Activated T-cell treated with anti-CD3 and anti-CD28 coated beads, Interleukin-2, amount 50 U/mL, for 72 hours (primary cell): Measurements from ENCODE around the gene FGF3. TPM values are rescaled to one million over a fixed set of nuclear protein-coding genes. Genes with fewer than 3 reads are reported as not detected.

ENCODE experiments used
- ATAC-seq, 2 donors: fragments of 150-1000 bp; cut with Tn5 transposase; replicated peaks in 1 of 2; 2 replicates each; pipeline ENCODE4 v1.10.0; 2021; ENCODE audit warnings: moderate library complexity in 2 of 2, mild to moderate bottlenecking in 1 of 2
- DNase-seq, 2 donors: peaks; one replicate each; pipeline ENCODE4 v3.0.0; 2021 to 2022; ENCODE audit warnings: mixed read lengths in 1 of 2
- H3K27ac Mint-ChIP-seq: one replicate; pipeline ENCODE4 v1.8.0; 2022; ENCODE audit warnings: mild to moderate bottlenecking, moderate library complexity, mixed read lengths
- H3K27me3 Mint-ChIP-seq: one replicate; pipeline ENCODE4 v1.8.0; 2022; ENCODE audit warnings: low read depth, mixed read lengths
- H3K36me3 Mint-ChIP-seq, 2 donors: one replicate each; pipeline ENCODE4 v1.8.0; 2022; ENCODE audit warnings: mixed read lengths in 2 of 2, mild to moderate bottlenecking in 1 of 2; ENCODE audit not compliant: insufficient read depth in 2 of 2
- H3K4me1 Mint-ChIP-seq: one replicate; pipeline ENCODE4 v1.8.0; 2022; ENCODE audit warnings: low read depth, mixed read lengths
- H3K4me3 Mint-ChIP-seq, 2 donors: one replicate each; pipeline ENCODE4 v1.8.0; 2022; ENCODE audit warnings: mild to moderate bottlenecking in 2 of 2, mixed read lengths in 2 of 2, moderate library complexity in 2 of 2
- H3K9me3 Mint-ChIP-seq, 2 donors: one replicate each; pipeline ENCODE4 v1.8.0; 2022; ENCODE audit warnings: mixed read lengths in 2 of 2
- total RNA-seq, 2 donors: library from RNA; stranded (reverse); gene quantifications; one replicate each; pipeline ENCODE4 v1.2.3, GENCODE V29; 2022

The FGF3 gene
- total RNA-seq, 2 donors from 2014 or later: not detected

DNA sequence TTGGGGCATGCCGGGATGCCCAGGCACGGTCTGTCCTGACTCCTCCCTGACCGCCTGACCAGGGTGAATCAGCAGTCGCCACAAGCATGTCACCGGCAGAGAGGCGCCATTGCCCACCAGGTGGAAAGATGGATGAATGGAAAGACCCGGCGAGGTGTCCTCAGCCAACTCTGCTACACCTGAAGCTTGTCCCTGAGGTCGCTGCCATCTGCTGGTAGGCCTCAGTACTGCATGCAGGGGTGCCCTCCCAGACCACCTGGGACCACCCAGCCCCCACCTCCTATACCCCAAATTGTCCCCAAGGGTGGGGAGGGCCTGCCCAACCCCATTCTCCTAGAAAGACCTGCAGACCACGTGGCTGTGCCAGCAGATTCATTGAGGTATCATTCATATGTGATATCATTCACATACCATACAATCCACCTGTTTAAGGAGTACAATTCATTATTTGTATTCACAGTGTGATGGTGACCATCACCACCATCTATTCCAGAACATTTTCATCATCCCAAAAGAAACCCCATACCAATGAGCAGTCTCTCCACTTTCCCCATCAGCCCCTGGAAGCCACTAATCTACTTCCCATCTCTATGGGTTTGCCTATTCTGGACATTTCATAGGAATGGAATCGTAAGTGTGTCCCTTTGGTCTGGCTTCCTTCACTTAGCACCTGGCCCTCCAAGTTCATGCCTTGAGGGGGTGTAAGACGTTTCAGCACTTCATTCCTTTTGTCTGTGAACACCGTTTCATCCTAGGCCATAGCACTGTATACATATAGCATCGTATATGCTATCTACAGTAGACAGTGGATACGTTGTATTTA is 17.5 kb downstream of the FGF3 start:
- H3K27me3 Mint-ChIP-seq: no peaks in the 10 kb centered on the region

DNA sequence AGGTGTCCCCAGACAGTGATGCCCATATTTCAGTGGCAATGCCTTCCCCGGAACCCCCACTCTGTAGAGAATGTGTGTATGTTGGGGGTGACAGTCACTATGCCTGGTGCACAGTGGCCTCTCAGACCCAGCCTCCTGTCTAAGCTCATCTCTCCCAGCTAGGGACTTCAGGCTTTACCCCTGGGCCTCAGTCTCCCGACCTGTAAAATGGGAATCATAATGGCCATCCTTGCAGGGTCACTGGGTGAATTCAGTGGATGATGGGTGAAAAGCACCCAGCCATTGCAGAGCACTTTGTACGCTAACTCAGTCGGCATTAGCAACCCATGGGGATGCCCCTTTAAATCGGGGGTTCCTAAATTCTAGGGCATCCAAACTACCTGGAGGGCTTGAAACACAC is 18.9 kb downstream of the FGF3 start:
- H3K9me3 Mint-ChIP-seq: no peaks in the 10 kb centered on the region
- ATAC-seq: no peak
- no peak overlapping the region for H3K4me3 Mint-ChIP-seq
- no peaks in the 10 kb centered on the region for H3K4me1 Mint-ChIP-seq
- no peak for DNase-seq
- no peak overlapping the region for H3K27ac Mint-ChIP-seq
- H3K36me3 Mint-ChIP-seq: no peaks in the 10 kb centered on the region
- H3K27me3 Mint-ChIP-seq: no peaks in the 10 kb centered on the region

More for the DNA sequence above, 17.5 kb downstream of the FGF3 start:
- H3K36me3 Mint-ChIP-seq: no peaks in the 10 kb centered on the region
- no peak for ATAC-seq
- no peaks in the 10 kb centered on the region for H3K9me3 Mint-ChIP-seq
- peak; percentile 44 to 45 for DNase-seq
- H3K4me3 Mint-ChIP-seq: no peak overlapping the region
- H3K27ac Mint-ChIP-seq: no peak overlapping the region
- no peaks in the 10 kb centered on the region for H3K4me1 Mint-ChIP-seq

DNA sequence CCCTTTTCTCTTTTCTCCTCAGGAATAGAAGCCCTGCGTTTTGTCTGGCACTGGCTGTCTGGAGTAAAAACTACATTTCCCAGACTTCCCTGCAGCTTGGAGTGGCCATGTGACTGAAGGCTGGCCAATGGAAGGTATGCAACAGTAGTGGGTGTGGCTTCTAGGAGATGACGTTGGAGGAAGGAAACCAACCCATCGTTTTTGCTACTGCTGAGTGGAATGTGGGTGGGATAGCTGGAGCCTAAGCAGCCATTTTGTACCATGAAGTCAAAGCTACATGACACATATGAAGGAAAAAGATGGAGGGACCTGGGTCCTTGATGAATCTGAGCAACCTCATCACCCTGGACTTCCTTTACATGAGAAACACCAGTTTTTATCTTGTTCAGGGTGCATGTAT is 19.6 kb downstream of the FGF3 start:
- no peak for DNase-seq
- no peak for ATAC-seq
- H3K27ac Mint-ChIP-seq: no peak overlapping the region
- no peaks in the 10 kb centered on the region for H3K9me3 Mint-ChIP-seq
- H3K4me3 Mint-ChIP-seq: no peak overlapping the region
- H3K27me3 Mint-ChIP-seq: no peaks in the 10 kb centered on the region
- H3K4me1 Mint-ChIP-seq: no peaks in the 10 kb centered on the region
- no peaks in the 10 kb centered on the region for H3K36me3 Mint-ChIP-seq

DNA sequence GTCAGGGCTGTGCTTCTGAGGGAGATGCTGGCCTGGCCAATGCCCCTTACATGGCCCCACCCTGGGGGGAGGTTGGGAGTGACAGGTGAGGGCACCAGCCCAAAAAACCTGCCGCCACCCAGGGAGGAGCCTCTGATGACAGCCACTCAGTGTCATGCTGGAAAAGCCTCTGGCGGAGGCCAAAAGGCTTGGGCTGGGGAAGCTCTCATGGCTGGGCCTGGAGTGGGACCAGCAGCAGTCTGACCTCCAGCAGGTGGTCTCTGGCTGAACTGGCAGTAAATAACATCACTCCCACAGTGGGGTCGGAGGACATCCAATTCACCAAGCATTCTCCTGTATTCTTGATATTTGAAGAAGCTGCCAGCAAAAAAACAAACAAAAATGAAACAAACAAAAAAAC is 20.1 kb downstream of the FGF3 start:
- no peak overlapping the region for H3K4me3 Mint-ChIP-seq
- DNase-seq (no peak), ATAC-seq (no peak)
- H3K36me3 Mint-ChIP-seq: no peaks in the 10 kb centered on the region
- H3K9me3 Mint-ChIP-seq: no peaks in the 10 kb centered on the region
- H3K27me3 Mint-ChIP-seq: no peaks in the 10 kb centered on the region
- H3K4me1 Mint-ChIP-seq: no peaks in the 10 kb centered on the region
- H3K27ac Mint-ChIP-seq: no peak overlapping the region

DNA sequence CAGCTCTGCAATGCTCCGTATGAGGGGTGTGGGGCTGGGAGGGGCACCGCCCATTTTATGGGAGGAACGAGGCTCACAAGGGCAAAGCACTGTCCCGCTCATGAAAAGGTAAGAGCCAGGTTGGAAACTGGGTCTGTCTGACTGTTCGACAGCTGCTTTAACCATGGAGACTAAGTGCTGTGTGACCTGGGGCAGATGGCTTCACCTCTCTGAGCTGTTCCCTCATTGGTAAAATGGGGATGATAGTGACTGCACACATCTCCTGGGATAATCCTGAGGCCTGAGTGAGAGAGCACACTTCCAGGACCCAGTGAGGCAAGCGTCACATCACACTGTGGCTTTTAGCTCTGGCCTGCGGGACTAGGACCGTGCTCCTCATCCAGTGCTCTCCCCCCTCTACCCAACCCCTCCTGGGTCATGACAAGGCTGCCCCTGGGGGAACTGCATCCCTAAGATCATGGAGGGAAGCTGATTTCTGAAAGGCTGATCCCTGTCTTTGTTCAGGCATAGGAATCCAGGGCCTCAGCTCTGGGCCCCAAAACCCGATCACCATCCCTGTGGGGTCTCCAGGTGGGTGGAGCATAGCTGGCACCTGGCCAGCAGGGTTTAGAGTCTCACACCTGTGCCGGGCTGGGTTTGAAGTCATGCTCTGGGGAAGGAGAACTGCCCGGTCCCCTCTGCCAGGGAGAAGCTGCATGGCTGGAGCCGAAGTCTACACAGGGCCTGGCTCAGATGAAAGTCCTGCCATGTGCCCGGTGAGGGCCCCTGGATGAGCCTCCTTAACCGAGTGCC is 21.3 kb downstream of the FGF3 start:
- no peaks in the 10 kb centered on the region for H3K4me1 Mint-ChIP-seq
- ATAC-seq: no peak
- H3K27ac Mint-ChIP-seq: no peak overlapping the region
- H3K27me3 Mint-ChIP-seq: no peaks in the 10 kb centered on the region
- DNase-seq: no peak
- H3K36me3 Mint-ChIP-seq: no peaks in the 10 kb centered on the region
- H3K9me3 Mint-ChIP-seq: no peaks in the 10 kb centered on the region
- no peak overlapping the region for H3K4me3 Mint-ChIP-seq

DNA sequence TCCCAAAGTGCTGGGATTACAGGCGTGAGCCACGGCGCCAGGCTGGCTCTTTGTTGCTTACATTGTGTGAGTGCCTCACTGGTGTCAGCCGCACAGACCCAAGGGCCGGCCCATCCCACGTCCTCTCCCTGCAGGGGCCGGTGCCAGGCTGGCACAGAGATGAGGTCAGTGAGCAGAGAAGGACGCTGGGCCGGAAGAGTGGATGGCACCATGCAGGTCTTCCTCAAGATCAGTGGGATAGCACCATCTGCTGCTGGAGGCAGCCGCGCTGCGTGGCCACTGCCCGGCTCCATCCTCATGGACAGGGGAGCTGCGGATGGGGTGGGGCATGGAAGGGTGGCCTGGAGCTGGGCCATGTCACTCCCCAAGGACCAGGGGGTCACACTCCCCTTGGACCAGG is 22.1 kb downstream of the FGF3 start:
- Mint-ChIP-seq H3K27ac (no peak overlapping the region), H3K27me3 (no peaks in the 10 kb centered on the region), H3K4me3 (no peak overlapping the region), H3K4me1 (no peaks in the 10 kb centered on the region), H3K9me3 (no peaks in the 10 kb centered on the region), H3K36me3 (no peaks in the 10 kb centered on the region)
- ATAC-seq (no peak), DNase-seq (no peak)

DNA sequence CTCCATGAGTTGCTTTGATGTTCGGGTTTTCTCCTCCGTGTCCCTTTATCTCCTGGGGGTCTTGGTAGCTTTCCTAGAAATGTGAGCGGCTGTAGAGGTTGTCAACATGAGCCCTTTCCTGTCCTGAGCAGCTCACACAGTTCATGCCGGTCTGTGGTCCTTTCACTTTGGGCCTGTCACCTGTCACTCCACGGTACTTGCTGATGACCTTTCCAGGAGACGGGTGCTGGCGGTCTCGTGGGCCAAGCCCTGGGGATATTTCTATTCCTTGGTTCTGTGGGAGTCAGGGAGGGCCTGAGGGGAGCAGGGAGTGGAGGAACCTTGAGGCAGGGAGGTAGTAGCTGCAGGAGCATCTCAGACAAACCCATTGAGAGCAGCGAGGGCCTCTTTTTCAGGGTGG is 23.2 kb downstream of the FGF3 start:
- Mint-ChIP-seq H3K27ac (no peak overlapping the region), H3K27me3 (no peaks in the 10 kb centered on the region), H3K9me3 (no peaks in the 10 kb centered on the region), H3K4me3 (no peak overlapping the region), H3K36me3 (no peaks in the 10 kb centered on the region), H3K4me1 (no peaks in the 10 kb centered on the region)
- no peak for DNase-seq
- no peak for ATAC-seq

DNA sequence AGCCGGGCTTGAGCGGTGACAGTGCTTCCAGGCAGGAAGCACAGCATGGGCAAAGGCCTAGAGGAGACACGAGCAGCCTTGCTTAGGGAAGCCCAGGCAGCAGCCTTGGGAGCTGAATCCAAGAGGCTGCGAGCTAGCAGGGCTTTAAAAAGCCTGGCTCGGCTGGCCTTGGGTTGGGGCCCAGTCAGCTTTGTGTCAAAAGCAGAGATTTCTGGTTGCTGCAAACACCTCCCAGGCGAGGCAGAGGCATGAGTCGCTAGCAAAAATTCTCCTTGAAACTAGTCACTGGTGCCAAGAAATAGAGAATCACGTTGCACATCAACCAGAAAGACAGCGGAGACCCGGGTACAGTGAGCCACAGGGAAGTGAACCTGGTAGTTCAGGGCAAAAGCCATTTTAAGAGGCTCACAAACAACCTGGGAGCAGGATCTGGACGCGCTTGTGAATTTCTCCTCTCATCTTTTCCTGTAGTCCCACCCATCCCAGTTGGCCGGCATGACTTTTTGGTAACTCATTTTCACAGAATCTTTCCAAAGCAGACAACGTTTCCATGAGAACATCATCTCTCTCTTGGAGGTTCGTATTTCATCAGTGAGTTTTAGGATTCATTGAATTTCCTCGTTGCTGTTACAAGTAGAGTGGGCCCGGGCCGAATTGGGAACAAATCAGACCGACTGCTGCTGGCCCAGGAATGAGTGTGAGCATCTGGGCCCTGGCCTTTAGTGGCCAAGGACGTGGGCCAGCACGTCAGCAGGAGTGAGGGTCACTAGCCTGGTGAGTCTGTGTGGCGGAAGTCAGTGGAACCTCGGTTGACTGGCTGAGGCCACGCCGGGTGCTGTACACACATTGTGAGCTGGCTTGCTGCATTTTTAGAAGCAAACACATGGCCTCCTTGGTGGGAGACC is 27.7 kb downstream of the FGF3 start:
- Mint-ChIP-seq H3K9me3 (no peaks in the 10 kb centered on the region), H3K4me1 (no peaks in the 10 kb centered on the region), H3K27me3 (no peaks in the 10 kb centered on the region), H3K27ac (no peak overlapping the region), H3K36me3 (no peaks in the 10 kb centered on the region), H3K4me3 (no peak overlapping the region)
- no peak for ATAC-seq
- DNase-seq: no peak

DNA sequence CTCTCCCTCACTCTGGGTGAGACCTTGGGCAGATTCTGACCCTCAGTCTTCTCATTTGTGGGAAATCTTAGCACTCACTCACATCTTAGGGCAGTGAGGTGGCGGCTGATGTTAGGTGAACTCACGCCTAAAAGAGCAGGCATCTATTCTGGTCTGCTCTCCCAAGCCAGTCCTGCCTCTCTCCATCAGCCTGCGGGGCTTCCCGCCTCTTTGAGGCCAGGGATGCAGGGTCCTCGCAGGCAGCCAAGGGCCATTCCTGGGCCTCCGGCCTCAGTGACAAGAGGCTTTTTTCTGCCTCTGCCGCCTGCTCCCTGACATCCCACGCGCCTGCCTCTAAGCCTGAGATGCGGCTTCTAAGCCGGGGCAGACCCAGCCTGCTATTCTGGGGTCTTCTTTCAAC is 30.3 kb downstream of the FGF3 start:
- no peak for DNase-seq
- Mint-ChIP-seq H3K27ac (no peak overlapping the region), H3K27me3 (no peaks in the 10 kb centered on the region), H3K9me3 (no peaks in the 10 kb centered on the region), H3K4me1 (no peaks in the 10 kb centered on the region), H3K4me3 (no peak overlapping the region), H3K36me3 (no peaks in the 10 kb centered on the region)
- ATAC-seq: no peak

DNA sequence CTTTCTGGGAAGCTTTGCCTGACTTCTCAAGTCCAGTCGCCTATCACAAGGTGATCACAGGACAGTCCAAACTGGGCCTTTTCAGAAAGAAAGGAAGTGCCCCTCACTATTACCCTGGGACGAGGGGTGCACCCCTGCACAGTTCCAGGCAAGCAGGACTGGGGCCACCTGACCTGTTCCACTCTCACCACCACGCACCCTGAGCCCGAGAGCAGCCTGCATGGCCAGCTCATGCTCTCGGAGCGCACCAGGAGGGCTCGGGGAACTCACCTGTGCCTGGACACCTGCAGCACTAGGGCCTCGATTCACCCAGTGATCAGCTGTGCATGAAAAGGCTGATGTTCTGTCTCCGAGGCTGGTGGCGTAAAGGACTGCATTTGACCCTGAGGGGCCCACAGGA is 31.3 kb downstream of the FGF3 start:
- ATAC-seq: no peak
- no peak overlapping the region for H3K27ac Mint-ChIP-seq

DNA sequence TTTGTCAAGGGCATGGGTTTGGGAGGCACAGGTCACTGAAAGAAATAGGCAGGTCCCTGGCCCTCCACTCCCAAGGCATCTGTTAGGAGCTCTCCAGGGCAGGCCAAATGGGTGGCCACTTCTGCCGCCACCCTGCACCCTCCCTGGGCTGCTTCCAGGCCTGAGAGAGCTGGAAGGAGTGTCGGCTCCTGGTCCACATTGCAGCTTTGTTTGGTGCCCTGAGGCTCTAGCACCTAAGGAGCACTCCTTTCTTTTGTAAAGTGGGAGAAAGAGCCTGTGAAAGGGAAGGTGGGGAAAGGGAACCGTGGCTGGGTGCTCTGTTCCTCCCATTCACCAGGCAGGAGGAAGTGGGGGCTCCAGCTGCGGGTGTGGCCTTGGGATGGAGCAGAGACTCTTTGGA is 31.8 kb downstream of the FGF3 start:
- Mint-ChIP-seq H3K9me3 (no peaks in the 10 kb centered on the region), H3K4me3 (no peak overlapping the region), H3K4me1 (no peaks in the 10 kb centered on the region), H3K27ac (no peak overlapping the region), H3K27me3 (no peaks in the 10 kb centered on the region), H3K36me3 (no peaks in the 10 kb centered on the region)
- DNase-seq (no peak), ATAC-seq (no peak)

More for the DNA sequence above, 31.3 kb downstream of the FGF3 start:
- no peaks in the 10 kb centered on the region for H3K36me3 Mint-ChIP-seq
- no peak overlapping the region for H3K4me3 Mint-ChIP-seq
- no peak for DNase-seq
- H3K9me3 Mint-ChIP-seq: no peaks in the 10 kb centered on the region
- no peaks in the 10 kb centered on the region for H3K27me3 Mint-ChIP-seq
- no peaks in the 10 kb centered on the region for H3K4me1 Mint-ChIP-seq

DNA sequence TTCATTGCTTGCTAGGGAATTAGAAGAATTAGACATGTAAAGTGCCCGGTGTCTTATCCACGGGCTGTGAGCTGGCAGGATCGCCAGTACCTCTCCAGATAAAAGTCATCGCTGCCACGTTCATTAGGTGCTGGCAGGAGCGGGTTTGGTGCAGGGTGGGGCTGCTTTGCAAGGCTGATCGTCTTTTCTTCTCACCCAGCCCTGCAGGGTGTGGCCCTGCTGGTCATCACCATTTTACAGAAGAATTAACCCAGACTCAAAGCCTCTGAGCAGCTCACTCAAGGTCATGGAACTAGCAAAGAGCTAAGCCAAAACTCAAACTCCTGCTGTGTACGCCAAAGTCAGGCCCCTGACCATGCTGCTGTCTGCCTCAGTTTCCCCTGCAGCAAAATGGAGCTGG is 38.0 kb downstream of the FGF3 start:
- Mint-ChIP-seq H3K4me3 (no peak overlapping the region), H3K4me1 (no peaks in the 10 kb centered on the region), H3K27me3 (peaks cover 1% of the 10 kb centered on the region), H3K36me3 (no peaks in the 10 kb centered on the region), H3K27ac (no peak overlapping the region), H3K9me3 (no peaks in the 10 kb centered on the region)
- ATAC-seq (no peak), DNase-seq (no peak)

DNA sequence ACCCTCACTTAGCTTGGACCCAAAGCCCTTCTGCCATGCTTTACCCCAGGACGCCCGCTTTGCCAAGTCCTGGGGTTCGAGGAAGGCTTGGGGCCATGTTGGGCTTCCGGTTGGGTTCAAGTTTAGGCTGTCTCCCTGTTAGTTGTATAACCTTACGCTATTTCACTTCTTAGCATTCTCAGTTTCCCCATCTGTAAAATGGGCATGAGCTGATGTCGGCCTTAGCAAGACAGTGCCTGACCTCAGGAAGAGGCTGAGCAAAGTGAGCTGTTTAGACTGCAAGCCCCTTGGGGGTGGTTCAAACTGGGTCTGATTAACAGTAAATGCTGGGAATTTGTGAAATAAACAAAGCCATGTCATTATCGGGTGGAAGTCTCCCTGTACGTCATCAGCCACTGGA is 40.8 kb downstream of the FGF3 start:
- Mint-ChIP-seq H3K27ac (no peak overlapping the region), H3K27me3 (peaks cover 9% of the 10 kb centered on the region), H3K36me3 (no peaks in the 10 kb centered on the region), H3K4me3 (no peak overlapping the region), H3K4me1 (no peaks in the 10 kb centered on the region), H3K9me3 (no peaks in the 10 kb centered on the region)
- no peak for ATAC-seq
- DNase-seq: no peak
